ES-I3 (cell line): Measurements from ENCODE around the gene OR2AT4.
"Not testable (repeated sequence)": the region's sequence is repeated elsewhere in the genome, so short reads cannot be mapped to it uniquely, and the experiment has no call there.

ENCODE experiments used
- H3K36me3 ChIP-seq: 2 replicates; pipeline ENCODE4 v1.6.1; 2013; ENCODE audit warnings: mild to moderate bottlenecking, low read length, control low read depth, moderate library complexity; ENCODE audit not compliant: insufficient read depth
- H3K4me1 ChIP-seq: 2 replicates; pipeline ENCODE4 v1.6.1; 2013; ENCODE audit warnings: mild to moderate bottlenecking, control low read depth, low read length; ENCODE audit not compliant: insufficient read depth
- H3K9ac ChIP-seq: 2 replicates; pipeline ENCODE4 v1.6.1; 2013; ENCODE audit warnings: low read depth, mild to moderate bottlenecking, low read length, moderate library complexity
- H3K9me3 ChIP-seq: 2 replicates; pipeline ENCODE4 v1.6.1; 2013; ENCODE audit warnings: mild to moderate bottlenecking, low read length, moderate library complexity; ENCODE audit not compliant: control insufficient read depth, insufficient read depth

The OR2AT4 gene

DNA sequence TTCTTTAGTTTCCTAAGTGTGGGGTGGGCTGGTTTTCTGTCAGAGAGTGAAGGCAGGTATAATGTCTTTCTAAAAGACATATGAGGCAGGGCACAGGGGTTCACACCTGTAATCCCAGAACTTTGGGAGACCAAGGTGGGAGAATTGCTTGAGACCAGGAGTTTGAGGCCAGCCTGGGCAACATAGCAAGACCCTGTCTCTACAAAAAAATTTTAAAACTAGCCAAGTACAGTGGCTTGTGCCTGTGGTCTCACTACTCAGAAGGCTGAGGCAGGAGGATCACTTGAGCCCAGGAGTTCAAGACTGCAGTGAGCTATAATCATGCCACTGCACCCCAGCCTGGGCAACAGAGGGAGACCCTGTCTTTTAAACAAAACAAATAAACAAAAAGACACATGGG is 2.3 kb downstream of the OR2AT4 start:
- H3K4me1 ChIP-seq, H3K36me3 ChIP-seq, H3K9ac ChIP-seq, H3K9me3 ChIP-seq: not testable (repeated sequence)

- Histone ChIP-seq H3K36me3 (no peaks in the 10 kb centered on the region), H3K4me1 (no peaks in the 10 kb centered on the region), H3K9ac (no peak overlapping the region), H3K9me3 (peaks cover 9% of the 10 kb centered on the region; the same call in 1 of the 2 replicates)
These were observed 6.0 kb downstream of the OR2AT4 start for GRCh38 chr11:75090671-75091177.

GRCh38 chr11:75087319-75088305 is 9.1 kb downstream of the OR2AT4 start:
- no peak overlapping the region for H3K9ac ChIP-seq
- H3K36me3 ChIP-seq, result no peaks in the 10 kb centered on the region
- H3K4me1 ChIP-seq, result no peaks in the 10 kb centered on the region
- peaks cover 9% of the 10 kb centered on the region; the same call in 1 of the 2 replicates for H3K9me3 ChIP-seq

GRCh38 chr11:75084883-75085282 is 11.8 kb downstream of the OR2AT4 start:
- no peaks in the 10 kb centered on the region for H3K36me3 ChIP-seq
- H3K4me1 ChIP-seq, result no peaks in the 10 kb centered on the region
- no peaks in the 10 kb centered on the region for H3K9me3 ChIP-seq
- no peak overlapping the region for H3K9ac ChIP-seq

DNA sequence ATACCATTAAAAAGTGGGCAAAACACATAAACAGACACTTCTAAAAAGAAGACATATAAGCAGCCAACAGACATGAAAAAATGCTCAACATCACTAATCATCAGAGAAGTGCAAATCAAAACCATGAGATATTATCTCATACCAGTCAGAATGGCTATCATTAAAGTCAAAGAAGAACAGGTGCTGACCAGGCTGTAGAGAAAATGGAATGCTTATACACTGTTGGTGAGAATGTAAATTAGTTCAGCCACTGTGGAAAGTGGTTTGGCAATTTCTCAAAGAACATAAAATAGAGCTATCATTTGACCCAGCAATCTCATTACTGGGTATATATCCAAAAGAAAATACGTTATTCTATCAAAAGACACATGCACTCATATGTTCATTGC is 13.5 kb downstream of the OR2AT4 start:
- Histone ChIP-seq H3K9ac (no peak overlapping the region), H3K9me3 (no peaks in the 10 kb centered on the region), H3K4me1 (no peaks in the 10 kb centered on the region), H3K36me3 (no peaks in the 10 kb centered on the region)

DNA sequence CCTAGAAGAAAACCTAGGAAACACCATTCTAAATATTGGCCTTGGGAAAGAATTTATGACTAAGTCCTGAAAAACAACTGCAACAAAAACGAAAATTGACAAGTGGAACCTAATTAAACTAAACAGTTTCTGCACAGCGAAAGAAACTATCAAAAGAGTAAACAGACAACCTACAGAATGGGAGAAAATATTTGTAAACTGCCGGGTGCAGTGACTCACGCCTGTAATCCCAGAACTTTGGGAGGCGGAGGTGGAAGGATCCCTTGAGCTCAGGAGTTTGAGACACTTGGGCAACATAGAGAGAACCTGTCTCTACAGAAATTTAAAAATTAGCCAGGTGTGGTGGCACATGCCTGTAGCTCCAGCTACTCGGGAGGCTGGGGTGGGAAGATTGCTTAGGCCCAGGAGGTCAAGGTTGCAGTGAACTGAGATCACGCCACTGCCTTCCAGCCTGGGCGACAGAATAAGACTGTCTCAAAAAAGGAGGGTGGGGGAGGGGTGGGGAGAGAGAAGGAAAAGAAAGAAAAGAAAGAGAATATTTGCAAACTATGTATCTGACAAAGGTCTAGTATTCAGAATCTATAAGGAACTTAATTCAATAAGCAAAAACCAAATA is 14.0 kb downstream of the OR2AT4 start:
- H3K9ac ChIP-seq, result no peak overlapping the region
- no peaks in the 10 kb centered on the region for H3K4me1 ChIP-seq
- no peaks in the 10 kb centered on the region for H3K9me3 ChIP-seq
- H3K36me3 ChIP-seq, result no peaks in the 10 kb centered on the region

GRCh38 chr11:75079546-75079945 is 17.1 kb downstream of the OR2AT4 start:
- H3K4me1 ChIP-seq, result no peaks in the 10 kb centered on the region
- H3K9me3 ChIP-seq, result no peaks in the 10 kb centered on the region
- no peaks in the 10 kb centered on the region for H3K36me3 ChIP-seq
- H3K9ac ChIP-seq, result no peak overlapping the region

- Histone ChIP-seq H3K36me3 (no peaks in the 10 kb centered on the region), H3K9ac (no peak overlapping the region), H3K9me3 (no peaks in the 10 kb centered on the region), H3K4me1 (no peaks in the 10 kb centered on the region)
These were observed 18.4 kb downstream of the OR2AT4 start for GRCh38 chr11:75078233-75078632.

GRCh38 chr11:75077316-75077715 is 19.4 kb downstream of the OR2AT4 start:
- H3K36me3 ChIP-seq, result no peaks in the 10 kb centered on the region
- H3K4me1 ChIP-seq, result peaks cover 6% of the 10 kb centered on the region; the same call in 1 of the 2 replicates
- H3K9me3 ChIP-seq, result no peaks in the 10 kb centered on the region
- no peak overlapping the region for H3K9ac ChIP-seq

DNA sequence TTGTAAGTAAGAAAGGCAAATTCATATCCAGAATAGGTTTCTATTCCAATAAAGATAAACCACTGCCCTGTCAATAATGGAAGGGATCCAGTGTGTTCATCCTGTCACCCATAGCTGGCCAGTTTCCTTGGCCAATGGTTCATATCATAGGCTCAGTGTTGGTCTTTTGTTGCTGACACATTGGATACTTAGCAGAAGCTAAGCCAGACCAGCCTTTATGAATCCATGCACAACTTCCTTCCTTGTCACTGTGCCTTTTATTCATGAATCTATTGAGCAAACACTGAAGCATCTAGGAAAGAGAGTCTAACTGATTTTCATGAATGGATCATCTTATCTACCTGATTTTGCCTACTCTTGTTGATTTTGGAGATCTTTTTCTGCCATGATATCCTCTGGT is 20.0 kb downstream of the OR2AT4 start:
- H3K9ac ChIP-seq, result no peak overlapping the region
- H3K4me1 ChIP-seq, result peaks cover 6% of the 10 kb centered on the region; the same call in 1 of the 2 replicates
- H3K9me3 ChIP-seq, result no peaks in the 10 kb centered on the region
- no peaks in the 10 kb centered on the region for H3K36me3 ChIP-seq

GRCh38 chr11:75073459-75074190 is 23.1 kb downstream of the OR2AT4 start:
- Histone ChIP-seq H3K36me3 (no peaks in the 10 kb centered on the region), H3K4me1 (peaks cover 6% of the 10 kb centered on the region; the same call in 1 of the 2 replicates), H3K9me3 (no peaks in the 10 kb centered on the region), H3K9ac (no peak overlapping the region)

- H3K9ac ChIP-seq, result no peak overlapping the region
- H3K9me3 ChIP-seq, result no peaks in the 10 kb centered on the region
- H3K36me3 ChIP-seq, result no peaks in the 10 kb centered on the region
- H3K4me1 ChIP-seq, result peaks cover 6% of the 10 kb centered on the region; the same call in 1 of the 2 replicates
These were observed 24.1 kb downstream of the OR2AT4 start for GRCh38 chr11:75072582-75072981.

- Histone ChIP-seq H3K9ac (no peak overlapping the region), H3K9me3 (no peaks in the 10 kb centered on the region), H3K4me1 (peaks cover 6% of the 10 kb centered on the region; the same call in 1 of the 2 replicates), H3K36me3 (no peaks in the 10 kb centered on the region)
These were observed 27.2 kb downstream of the OR2AT4 start for GRCh38 chr11:75069473-75069872.

DNA sequence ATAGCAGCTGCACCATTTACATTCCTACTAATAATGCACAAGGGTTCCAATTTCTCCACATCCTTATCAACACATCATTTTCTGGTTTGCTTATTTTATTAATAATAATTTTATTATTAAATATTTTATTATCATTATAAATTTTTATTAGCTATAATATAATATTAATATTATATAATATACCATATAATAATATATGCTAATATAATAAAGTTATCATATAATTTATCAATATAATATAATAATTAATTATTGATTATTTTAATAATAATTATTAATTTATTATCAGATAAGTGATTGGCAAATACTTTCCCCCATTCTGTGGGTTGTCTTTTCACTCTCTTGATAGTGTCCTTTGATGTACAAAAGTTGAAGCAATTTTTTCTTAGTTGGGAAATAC is 27.7 kb downstream of the OR2AT4 start:
- no peaks in the 10 kb centered on the region for H3K36me3 ChIP-seq
- H3K9ac ChIP-seq, result no peak overlapping the region
- H3K9me3 ChIP-seq, result no peaks in the 10 kb centered on the region
- peaks cover 6% of the 10 kb centered on the region; the same call in 1 of the 2 replicates for H3K4me1 ChIP-seq
